ENCODE results near the gene C5AR1.
A peak's percentile ranks its signal among the peaks of the same experiment; 100 is the strongest.
"Not testable (repeated sequence)": the region's sequence is repeated elsewhere in the genome, so short reads cannot be mapped to it uniquely, and the experiment has no call there.

C5AR1 gene

DNA sequence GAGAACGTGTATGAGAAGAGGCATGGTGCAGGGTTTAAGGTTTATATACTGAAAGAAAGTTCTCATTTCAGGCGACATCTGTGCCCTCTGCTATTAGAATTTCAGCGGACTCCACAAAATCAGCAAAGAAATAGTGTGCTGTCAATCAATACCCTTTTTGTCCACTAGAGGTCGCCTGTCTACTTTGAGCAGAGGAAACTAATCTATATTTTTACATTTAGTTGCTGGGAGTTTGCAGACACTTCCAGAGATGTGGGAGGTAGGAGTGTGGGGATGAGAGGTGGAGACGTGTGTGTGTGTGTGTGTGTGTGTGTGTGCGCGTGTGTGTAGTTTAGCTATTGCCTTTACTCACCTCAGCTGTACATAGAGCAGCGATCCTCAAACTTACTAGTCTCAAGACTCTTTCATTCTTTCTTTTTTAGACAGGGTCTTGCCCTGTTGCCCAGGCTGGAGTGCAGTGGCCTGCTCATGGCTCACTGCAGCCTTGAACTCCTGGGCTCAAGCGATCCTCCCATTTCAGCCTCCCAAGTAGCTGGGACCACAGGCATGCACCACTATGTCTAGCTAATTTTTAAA is 25.2 kb upstream of the C5AR1 start:
- DNase-seq (ENCODE audit: low read depth) = no peak

DNA sequence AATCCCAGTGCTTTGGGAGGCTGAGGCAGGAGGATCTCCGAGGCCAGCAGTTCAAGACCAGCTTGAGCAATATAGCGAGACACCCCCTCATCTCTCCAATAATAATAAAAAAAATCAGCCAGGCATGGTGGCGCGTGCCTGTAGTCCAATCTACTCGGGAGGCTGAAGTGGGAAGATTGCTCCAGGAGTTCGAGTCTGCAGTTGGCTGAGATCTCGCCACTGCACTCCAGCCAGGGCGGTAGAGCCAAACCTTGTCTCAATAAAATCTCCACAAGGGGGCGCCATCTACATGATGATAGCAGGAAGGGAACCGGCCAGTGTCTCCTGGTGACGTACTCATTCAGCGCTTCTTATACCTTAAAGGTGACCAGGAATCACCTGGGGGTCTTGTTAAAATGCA is 13.6 kb upstream of the C5AR1 start:
- peak; percentile 31 for DNase-seq (ENCODE audit: low read depth)

DNA sequence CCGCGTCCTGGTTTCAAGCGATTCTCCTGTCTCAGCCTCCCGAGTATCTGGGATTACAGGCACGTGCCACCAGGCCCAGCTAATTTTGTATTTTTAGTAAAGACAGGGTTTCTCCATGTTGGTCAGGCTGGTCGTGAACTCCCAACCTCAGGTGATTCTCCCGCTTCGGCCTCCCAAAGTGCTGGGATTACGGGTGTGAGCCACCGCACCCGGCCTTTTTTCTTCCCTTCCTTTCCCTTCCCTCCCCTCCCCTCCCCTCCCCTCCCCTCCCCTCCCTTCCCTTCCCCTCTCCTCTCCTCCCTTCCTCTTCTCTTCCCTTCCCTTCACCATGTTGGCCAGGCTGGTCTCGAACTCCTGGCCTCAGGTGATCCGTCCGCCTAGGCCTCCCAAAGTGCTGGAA is 8.8 kb upstream of the C5AR1 start:
- DNase-seq (ENCODE audit: low read depth) = not testable (repeated sequence)

DNA sequence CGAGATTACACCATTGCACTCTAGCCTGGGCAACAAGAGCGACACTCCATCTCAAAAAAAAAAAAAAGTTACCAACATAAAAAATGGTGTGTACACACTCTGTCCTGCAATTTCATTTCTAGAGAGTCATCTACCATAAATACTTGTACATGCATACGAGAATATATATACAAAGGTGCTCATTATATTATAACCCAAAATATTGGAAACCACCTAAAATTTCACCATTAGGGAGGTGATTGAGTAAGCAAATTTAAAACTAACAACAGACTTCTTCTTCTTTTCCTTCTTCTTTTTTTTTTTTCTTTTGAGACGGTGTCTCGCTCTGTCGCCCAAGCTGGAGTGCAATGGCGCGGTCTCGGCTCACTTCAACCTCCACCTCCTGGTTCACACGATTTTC is 7.4 kb upstream of the C5AR1 start:
- DNase-seq (ENCODE audit: low read depth) = no peak

DNA sequence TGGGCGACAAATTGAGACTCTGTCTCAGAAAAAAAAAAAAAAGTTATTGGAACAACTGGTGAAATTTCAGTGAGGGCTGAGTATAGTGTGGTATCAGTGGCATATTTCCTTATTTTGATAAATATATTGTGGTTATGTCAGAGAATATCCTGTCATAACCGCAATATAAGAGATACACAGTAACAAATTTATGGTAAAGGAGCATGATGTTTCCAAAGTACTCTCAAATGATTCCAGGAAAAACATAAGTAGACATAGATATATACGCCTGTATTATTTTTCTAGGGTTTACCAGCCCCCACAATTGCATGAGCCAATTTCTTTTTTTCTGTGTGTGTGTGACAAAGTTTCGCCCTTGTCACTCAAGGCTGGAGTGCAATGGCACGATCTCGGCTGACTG is 5.7 kb upstream of the C5AR1 start:
- no peak for DNase-seq (ENCODE audit: low read depth)

DNA sequence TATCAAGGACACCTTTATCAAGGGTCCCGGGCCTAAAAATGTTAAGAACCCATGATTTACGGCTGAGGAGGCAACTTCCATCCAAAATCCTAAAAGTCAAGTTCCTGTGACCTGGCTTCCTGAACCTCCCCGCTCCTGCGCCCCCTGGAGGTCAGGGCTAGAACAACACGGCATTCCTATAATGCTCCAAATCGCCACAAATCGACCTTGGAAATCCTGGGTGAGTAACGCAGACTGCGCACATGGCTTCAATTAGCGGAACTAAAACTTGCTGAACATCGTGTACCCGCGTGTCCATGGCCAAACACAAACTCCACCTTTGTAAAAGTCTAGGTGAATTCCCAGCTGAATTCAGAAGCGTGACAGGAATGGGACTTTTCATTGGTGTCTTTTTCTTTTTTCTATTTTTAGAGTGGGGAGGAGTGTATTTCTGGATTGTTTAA is 4.3 kb upstream of the C5AR1 start:
- peak; percentile 24 for DNase-seq (ENCODE audit: low read depth)

DNA sequence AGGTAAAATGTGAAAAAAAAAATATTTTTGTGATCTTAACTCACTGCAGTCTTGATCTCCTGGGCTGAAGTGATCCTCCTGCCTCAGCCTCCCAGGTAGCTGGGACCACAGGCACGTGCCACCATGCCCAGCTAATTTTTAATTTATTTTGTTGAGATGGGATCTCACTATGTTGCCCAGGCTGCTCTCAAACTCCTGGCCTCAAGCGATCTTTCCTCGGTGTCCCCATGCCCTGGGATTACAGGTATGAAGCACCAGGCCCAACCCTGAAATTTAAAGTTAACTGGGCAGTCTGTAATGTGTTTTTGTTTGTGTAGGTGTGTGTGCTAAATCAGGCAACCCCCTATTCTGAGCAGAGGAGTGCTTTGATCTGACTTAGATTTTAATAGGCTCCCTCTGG is 3.4 kb upstream of the C5AR1 start:
- DNase-seq (ENCODE audit: low read depth) = no peak

DNA sequence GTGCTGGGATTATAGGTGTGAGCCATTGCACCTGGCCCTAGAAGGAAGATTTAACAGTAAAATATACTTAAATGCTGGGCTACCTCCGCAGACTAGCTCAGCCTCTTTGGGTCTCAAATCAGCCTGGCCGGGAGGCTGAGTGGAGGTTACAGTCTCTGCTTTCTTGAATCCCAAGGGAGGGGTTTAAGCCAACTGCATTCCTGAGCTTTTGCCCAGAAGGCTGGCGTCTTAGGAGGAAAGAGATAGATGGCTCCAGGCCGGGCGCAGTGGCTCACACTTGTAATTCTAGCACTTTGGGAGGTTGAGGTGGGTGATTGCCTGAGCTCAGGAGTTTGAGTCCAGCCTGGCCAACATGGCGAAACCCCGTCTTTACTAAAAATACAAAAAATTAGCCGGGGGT is 623 bp upstream of the C5AR1 start:
- DNase-seq (ENCODE audit: low read depth) = no peak

DNA sequence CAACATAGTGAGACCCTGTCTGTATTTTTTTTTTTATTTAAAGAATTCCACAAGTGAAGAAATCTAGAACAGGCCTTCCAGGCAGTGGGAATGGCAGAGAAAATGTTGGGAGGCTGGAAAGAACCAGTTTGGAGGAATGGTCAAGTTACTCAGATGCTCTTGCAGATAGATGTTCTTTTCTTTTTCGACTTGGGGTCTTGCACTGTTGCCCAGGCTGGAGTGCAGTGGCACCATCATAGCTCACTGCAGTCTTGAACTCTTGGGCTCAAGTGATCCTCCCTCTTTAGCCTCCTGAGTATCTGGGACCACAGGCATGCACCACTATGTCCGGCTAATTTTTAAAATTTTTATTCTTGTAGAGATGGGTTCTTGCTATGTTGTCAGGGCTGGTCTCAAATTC is 662 bp downstream of the C5AR1 start:
- DNase-seq (ENCODE audit: low read depth) = no peak

DNA sequence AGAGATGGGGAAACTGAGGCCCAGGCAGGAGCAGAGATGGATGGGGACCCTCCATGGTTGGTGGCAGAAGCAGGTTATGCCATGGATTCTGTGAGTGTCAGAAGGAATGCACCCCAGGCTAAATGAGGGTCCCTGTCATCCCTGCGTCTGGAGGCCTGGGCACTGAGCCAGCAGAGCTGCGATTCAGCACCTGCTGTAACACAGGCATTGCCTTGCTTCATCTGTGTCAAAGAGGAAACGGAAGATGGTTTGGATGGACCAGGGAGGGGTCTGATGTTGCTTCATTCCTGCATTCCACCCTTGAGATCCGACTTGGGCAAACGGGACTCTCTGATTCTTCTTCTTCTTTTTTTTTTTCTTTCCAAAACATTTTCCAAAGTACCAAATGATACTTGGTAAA is 1.2 kb downstream of the C5AR1 start:
- DNase-seq (ENCODE audit: low read depth) = no peak

DNA sequence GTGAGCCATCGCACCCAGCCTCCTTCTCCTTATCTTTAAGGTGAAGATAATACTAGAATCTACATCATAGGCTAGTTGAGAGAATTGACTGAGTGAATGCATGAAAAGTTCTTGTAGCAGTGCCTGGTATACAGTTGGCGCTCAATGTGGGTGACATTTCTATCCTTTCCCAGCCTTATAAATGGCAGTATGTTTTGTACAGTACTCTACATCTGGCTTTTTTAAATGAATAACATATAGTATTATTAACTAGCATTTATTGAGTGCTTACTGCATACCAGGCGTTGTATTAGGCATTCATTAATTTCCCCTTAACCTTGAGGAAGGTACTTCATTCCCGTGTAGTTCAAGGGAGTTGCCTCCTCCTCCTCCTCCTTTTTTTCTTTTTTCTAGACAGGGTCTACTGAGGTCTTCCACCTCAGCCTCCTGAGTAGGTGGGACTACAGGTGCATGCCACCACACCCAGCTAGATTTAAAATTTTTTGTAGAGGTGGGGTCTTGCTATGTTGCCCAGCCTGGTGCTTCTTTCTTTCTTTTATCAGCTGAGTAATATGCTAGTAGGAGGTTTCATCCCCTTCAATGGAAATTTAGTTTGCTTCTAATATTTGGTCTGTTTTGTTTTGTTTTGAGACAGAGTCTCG is 2.8 kb downstream of the C5AR1 start:
- DNase-seq (ENCODE audit: low read depth) = no peak

DNA sequence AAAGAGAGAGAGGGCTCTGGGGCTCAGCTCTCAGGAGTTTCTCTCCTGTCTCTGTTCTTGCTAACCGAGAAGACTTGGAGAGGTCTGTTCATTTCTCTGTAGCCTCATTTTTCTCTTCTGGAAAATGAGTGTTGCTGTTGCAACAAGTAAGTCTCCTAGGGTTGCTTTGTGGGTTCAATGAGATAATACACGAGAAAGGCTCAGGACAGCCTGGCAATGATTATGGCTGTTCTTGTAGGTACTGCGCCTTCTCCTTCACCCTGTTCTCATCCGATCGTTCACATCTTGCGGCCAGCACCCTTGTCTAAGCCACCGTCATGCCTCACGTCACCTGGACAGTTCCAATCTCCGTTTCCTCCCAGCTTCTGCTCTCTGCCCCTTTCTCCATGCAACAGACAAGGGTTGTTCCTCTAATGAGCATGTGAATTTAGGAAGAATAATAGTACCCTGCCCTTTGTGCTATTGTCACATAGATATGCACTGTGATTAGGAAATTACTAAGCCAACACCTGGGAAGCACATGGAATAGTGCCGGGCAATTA is 4.2 kb downstream of the C5AR1 start:
- no peak for DNase-seq (ENCODE audit: low read depth)

DNA sequence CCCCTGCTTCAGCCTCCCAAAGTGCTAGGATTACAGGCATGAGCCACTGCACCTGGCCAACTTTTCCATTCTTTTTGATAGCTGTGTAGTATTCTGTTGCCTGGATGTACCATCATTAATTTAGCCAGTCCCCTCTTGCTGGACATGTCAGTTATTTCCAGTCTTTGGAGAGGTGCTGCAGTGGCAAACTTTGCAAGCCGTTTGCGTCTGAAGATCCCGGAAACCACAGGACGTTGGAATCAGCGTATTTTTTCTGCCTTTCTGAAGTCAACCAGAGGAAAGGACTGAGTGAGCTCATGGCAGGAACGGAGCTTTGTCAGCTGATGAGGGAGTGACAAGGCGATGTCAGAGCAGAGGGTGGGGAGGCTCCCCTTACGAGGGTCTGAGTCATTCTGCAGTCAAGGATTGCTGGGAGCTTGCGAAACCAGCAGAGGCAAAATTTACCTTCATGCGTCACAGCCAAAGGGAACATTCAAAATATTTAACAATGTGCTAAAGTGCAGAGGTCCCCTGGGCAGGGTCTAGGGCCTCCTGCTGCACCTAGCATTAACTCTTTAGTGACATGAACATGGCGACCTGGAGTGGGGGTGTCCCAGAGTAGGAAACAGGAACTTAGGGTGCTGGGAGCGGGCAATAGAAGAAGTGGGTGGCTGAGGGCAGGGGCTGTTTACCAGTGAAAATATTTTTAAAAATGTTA is 5.6 kb downstream of the C5AR1 start:
- no peak for DNase-seq (ENCODE audit: low read depth)

DNA sequence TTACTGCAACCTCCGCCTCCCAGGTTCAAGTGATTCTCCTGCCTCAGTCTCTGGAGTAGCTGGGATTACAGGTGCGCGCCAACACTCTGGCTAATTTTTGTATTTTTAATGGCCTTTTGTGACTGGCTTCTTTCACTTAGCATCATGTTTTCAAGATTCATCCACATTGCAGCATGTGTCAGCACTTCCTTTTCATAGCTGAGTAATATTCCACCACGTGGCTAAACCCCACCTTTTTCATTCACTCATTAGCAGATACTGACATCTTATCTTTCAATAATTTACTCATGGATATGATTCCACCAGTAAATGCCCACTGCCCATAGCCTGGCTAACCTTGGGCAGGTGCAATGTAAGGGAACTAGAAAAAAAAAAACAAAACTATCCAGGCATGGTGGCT is 6.9 kb downstream of the C5AR1 start:
- no peak for DNase-seq (ENCODE audit: low read depth)

DNA sequence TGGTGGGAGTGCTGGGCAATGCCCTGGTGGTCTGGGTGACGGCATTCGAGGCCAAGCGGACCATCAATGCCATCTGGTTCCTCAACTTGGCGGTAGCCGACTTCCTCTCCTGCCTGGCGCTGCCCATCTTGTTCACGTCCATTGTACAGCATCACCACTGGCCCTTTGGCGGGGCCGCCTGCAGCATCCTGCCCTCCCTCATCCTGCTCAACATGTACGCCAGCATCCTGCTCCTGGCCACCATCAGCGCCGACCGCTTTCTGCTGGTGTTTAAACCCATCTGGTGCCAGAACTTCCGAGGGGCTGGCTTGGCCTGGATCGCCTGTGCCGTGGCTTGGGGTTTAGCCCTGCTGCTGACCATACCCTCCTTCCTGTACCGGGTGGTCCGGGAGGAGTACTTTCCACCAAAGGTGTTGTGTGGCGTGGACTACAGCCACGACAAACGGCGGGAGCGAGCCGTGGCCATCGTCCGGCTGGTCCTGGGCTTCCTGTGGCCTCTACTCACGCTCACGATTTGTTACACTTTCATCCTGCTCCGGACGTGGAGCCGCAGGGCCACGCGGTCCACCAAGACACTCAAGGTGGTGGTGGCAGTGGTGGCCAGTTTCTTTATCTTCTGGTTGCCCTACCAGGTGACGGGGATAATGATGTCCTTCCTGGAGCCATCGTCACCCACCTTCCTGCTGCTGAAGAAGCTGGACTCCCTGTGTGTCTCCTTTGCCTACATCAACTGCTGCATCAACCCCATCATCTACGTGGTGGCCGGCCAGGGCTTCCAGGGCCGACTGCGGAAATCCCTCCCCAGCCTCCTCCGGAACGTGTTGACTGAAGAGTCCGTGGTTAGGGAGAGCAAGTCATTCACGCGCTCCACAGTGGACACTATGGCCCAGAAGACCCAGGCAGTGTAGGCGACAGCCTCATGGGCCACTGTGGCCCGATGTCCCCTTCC is 10.5 kb downstream of the C5AR1 start:
- no peak for DNase-seq (ENCODE audit: low read depth)

DNA sequence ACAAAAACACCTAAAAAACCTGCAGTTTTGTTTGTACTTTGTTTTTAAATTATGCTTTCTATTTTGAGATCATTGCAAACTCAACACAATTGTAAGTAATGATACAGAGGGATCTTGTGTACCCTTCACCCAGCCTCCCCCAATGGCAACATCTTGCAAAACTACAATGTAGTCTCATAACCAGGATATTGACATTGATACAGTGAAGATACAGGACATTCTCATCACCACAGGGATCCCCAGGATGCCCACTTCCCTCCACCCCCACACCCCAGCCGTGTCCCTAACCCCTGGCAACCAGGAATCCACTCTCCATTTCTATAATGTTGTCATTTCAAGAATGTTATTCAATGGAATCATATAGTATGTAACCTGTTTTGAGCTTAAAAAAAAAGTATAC is 12.0 kb downstream of the C5AR1 start:
- DNase-seq (ENCODE audit: low read depth) = no peak

DNA sequence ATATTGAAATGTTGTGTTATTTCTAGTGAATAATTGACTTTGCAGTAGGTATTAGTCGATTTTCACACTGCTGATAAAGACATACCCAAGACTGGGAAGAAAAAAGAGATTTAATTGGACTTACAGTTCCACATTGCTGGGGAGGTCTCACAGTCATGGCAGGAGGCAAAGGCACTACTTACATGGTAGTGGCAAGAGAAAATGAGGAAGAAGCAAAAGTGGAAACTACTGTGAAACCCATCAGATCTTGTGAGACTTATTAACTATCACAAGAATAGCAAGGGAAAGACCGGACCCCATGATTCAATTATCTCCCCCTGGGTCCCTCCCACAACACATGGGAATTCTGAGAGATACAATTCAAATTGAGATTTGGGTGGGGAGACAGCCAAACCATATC is 12.4 kb downstream of the C5AR1 start:
- no peak for DNase-seq (ENCODE audit: low read depth)

DNA sequence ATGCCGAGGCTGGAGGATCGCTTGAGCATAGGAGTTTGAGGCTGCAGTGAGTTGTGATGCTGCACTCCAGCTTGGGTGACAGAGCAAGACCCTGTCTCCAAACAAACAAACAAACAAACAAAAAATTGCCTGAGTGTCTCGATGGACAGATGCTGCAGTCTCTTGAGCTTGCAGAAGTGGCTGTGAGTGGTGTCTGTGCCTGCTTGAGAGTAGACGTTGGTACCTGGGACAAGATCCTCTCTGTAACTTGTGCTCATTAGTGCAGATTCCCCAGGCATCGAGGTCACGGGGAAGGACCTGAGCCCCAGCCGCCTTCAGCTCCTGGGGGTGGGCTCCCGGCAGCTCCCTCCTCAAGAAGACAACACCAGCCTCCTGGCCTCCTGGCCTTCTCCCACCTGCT is 13.7 kb downstream of the C5AR1 start:
- no peak for DNase-seq (ENCODE audit: low read depth)

DNA sequence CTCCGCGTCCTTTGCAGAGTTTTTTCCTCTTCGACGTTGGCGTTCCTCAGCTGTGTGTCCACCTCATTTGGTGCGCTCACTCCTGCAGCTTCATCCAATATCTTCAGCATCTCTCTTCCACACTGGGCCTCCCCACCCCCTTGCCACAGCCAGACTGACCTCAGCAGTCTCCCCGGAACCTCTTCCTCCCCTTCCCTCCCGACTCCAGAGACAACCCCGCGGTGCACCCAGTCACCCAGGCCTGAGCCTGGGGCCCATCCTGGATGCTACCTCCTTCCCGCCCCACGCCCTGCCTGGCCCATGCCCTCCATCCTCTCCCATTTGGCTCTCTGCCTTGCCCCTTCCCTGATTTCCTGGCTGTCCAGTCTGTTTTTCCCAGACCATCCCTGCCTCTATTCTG is 14.2 kb downstream of the C5AR1 start:
- no peak for DNase-seq (ENCODE audit: low read depth)

DNA sequence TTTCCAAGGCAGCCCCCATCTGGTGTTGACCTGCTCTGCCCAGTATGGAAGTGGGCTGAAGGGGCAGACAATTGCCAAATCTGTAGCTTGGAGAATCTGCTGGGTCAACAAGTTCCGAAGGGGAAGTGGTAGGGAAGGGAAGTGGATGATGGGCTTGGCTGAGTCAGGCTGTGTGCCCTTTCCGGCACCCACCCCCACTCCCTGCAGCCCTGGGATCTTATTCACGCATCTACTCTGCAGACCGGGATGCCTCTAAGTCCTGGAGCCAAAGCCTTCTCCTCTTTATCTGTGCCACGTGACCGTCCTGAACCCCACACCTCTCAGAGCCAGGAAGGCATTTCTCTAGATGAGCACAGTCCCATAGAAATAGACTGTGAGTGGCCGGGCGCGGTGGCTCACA is 14.8 kb downstream of the C5AR1 start:
- no peak for DNase-seq (ENCODE audit: low read depth)

DNA sequence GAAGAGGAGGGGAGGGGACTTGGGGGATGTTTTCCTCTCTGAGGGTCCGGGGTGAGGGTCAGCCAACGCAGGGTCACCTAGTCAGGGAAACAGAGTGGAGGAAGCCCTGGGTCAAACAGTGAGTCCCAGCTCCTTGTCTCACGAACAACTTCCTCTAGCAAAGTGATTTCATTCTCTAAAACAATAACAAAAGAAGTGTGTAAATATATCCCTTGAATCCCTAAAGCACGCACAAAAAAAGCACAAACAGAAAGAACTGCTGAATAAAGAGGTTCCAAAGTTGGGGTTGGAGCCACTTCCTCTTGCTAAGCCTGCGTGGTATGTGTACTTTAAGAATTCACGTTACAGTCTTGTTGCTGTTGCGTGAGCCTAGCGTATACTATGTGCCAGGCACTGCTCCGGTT is 20.8 kb downstream of the C5AR1 start:
- no peak for DNase-seq (ENCODE audit: low read depth)

DNA sequence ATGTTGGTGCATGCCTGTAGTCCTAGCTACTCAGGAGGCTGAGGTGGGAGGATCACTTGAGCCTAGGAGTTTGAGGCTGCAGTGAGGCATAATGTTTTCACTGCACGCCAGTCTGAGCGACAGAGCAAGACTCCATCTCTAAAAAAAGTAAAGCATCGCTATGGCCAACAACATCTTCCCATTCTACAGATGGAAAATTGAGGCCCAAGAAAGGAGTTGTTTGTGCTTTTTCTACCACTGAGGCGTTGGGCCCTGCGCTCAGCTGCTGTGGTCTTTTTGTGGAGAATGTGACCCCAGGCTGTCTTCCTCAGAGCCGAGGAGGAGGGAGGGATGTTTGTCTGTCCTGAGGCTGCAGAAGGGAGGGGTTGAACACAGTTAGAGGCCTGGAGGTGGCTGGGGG is 21.8 kb downstream of the C5AR1 start:
- DNase-seq (ENCODE audit: low read depth) = no peak
